Measurements from ENCODE around the gene RASSF6. TPM values are rescaled to one million over a fixed set of nuclear protein-coding genes. Genes with fewer than 3 reads are reported as not detected.
"Not testable (repeated sequence)": the region's sequence is repeated elsewhere in the genome, so short reads cannot be mapped to it uniquely, and the experiment has no call there.

RASSF6 gene
- total RNA-seq, 1 experiment from 2014 or later: 0.07 TPM

GRCh38 chr4:73585345-73585744 lies 34.9 kb downstream of the RASSF6 start:
- no peak for DNase-seq (ENCODE audit: extremely low read depth, low read depth)

DNA sequence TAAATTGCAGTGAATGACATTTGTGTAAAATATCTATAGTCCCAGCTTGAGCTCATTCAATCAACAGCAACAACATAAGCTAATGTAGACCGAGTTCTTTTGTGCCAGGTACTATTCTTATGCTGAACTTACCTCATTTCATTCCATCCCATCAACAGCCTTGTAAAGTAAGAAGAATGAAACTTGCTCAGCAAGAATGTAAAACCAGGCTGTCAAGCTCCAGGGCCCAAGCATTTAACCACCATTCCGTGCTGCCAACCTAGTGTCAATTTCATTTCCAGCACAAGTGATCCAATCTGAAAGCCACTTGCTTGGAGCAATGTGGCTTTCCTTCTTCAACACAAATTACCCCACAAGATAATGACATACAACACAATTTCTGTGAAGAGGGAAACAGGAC lies 36.6 kb downstream of the RASSF6 start:
- no peak for DNase-seq (ENCODE audit: extremely low read depth, low read depth)

GRCh38 chr4:73577371-73577770 lies 42.9 kb downstream of the RASSF6 start:
- no peak for DNase-seq (ENCODE audit: extremely low read depth, low read depth)

- DNase-seq (ENCODE audit: extremely low read depth, low read depth): no peak
Measured at GRCh38 chr4:73576381-73576780, 43.9 kb downstream of the RASSF6 start.

- DNase-seq (ENCODE audit: extremely low read depth, low read depth): no peak
Measured at GRCh38 chr4:73575660-73576059, 44.6 kb downstream of the RASSF6 start.

GRCh38 chr4:73573794-73574528 lies 46.3 kb downstream of the RASSF6 start:
- peak; percentile 68 for DNase-seq (ENCODE audit: extremely low read depth, low read depth)

DNA sequence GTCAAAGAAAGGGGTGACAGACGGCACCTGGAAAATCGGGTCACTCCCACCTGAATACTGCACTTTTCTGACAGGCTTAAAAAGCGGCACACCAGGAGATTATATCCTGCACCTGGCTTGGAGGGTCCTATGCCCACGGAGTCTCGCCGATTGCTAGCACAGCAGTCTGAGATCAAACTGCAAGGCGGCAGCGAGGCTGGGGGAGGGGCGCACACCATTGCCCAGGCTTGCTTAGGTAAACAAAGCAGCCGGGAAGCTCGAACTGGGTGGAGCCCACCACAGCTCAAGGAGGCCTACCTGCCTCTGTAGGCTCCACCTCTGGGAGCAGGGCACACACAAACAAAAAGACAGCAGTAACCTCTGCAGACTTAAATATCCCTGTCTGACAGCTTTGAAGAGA lies 69.4 kb downstream of the RASSF6 start:
- DNase-seq (ENCODE audit: extremely low read depth, low read depth): not testable (repeated sequence)

DNA sequence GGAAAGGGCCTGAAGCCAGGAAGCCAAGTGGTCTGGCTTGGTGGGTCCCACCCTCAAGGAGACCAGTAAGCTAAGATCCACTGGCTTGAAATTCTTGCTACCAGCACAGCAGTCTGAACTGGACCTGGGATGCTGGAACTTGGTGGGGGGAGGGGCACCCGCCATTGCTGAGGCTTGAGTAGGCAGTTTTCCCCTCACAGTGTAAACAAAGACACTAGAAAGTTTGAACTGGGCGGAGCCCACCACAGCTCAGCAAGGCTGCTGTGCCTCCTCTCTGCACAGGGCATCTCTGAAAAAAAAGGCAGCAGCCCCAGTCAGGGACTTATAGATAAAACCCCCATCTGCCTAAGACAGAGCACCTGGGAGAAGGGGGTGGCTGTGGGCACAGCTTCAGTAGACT lies 75.6 kb downstream of the RASSF6 start:
- no peak for DNase-seq (ENCODE audit: extremely low read depth, low read depth)

DNA sequence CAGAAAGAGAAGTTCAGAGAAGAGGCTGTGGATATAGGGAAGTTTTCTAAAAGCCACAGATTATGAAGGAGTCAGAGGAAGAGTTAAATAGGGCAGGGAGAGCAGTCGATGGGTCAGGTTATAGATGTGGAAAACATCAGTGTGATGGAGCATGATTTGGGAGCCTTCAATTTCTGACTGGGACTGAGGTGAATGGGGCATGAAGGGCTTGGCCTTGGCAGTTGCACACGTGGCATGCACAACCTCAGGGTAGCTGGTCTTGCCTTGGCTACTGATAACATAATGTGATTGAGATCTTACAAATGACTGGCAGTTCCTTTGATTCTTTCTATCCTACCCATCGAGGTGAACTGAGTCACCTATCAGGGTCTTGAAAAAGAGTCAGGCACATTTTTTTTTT lies 79.0 kb downstream of the RASSF6 start:
- no peak for DNase-seq (ENCODE audit: extremely low read depth, low read depth)

GRCh38 chr4:73540826-73541225 lies 79.4 kb downstream of the RASSF6 start:
- no peak for DNase-seq (ENCODE audit: extremely low read depth, low read depth)

- DNase-seq (ENCODE audit: extremely low read depth, low read depth): no peak
Measured at GRCh38 chr4:73539386-73539785, 80.8 kb downstream of the RASSF6 start.

- no peak for DNase-seq (ENCODE audit: extremely low read depth, low read depth)
Measured at GRCh38 chr4:73538162-73538561, 82.1 kb downstream of the RASSF6 start.

GRCh38 chr4:73533515-73534422 lies 86.5 kb downstream of the RASSF6 start:
- no peak for DNase-seq (ENCODE audit: extremely low read depth, low read depth)

- DNase-seq (ENCODE audit: extremely low read depth, low read depth): no peak
Measured at GRCh38 chr4:73528171-73528570, 92.1 kb downstream of the RASSF6 start.

DNA sequence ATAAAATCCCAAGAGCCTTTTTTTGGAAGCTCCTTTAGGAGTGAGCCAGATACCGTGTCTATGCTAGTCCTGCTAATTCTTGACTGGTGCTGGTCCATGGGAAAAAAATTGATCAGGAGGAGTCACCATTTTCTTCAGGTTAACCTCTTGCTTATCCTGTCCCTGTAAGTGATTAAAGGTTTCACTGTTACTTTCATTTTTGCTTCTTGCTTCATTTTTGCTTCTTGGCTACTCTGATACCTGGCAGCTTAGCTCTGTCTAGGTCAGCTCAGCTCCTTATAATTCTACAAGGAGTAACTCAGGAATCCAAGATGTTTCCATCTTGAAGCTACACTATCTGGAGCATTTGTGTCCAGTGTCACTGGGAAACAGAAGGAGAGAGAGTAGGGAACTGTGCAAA lies 93.0 kb downstream of the RASSF6 start:
- DNase-seq (ENCODE audit: extremely low read depth, low read depth): no peak

DNA sequence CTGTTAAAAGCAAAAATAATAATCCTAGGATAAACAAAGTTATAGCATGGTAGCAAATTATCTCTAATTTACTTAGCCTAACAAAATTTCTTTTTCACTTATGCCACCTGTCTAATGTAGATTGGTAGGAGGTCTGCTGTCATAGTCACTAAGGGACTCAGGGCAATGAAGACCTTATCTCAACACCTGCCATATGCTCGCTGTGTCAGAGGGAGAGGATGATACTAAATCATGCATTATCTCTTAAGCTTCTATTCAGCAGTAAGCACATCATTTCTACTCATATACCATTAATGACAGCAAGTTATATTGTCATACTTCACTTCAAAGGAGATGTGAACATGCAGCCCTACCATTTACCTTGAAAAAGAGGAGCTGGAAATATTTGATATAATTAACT lies 94.6 kb downstream of the RASSF6 start:
- no peak for DNase-seq (ENCODE audit: extremely low read depth, low read depth)

DNA sequence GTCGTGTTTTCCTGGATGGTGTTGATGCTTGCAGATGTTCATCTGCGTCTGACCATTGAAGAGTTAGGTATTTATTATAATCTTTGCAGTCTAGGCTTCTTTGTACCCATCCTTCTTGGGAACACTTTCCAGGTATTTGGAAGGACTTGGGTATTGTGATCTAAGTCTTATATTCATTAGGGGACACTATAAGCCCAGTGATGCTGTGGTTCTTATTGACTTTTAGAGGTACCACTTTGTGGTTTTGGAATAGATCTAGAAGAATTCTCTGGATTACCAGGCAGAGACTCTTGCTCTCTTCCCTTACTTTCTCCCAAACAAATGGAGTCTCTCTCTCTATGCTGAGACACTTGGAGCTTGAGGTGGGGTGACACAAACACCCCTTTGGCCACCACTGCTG lies 97.1 kb downstream of the RASSF6 start:
- DNase-seq (ENCODE audit: extremely low read depth, low read depth): no peak

Small RNAs within 50 kb of the gene (small RNA-seq; reads per million reads assigned to genes)
- 0 reads per million in 2 experiments for gene AC074250.1

Other genes starting within 250 kb of the RASSF6 start
- gene ALB, start 216.1 kb downstream of the RASSF6 start, total RNA-seq (2014; rRNA removed; shearing (Covaris generic)): not detected in 2 replicates
- 0.25 TPM in 1 of 2 replicates, not detected in the other for gene AFP, start 184.2 kb downstream of the RASSF6 start, total RNA-seq (2014; rRNA removed; shearing (Covaris generic))
- gene AFM, start 138.7 kb downstream of the RASSF6 start, total RNA-seq (2014; rRNA removed; shearing (Covaris generic)): not detected in 2 replicates
- 1,552 and 1,559 TPM in 2 replicates for gene CXCL8, start 120.1 kb upstream of the RASSF6 start, total RNA-seq (2014; rRNA removed; shearing (Covaris generic))
- not detected in 2 replicates for gene CXCL6, start 216.2 kb upstream of the RASSF6 start, total RNA-seq (2014; rRNA removed; shearing (Covaris generic))
- 0.27 TPM in 1 of 2 replicates, not detected in the other for gene PF4V1, start 232.9 kb upstream of the RASSF6 start, total RNA-seq (2014; rRNA removed; shearing (Covaris generic))
- 507 and 527 TPM in 2 replicates for gene CXCL1, start 249.0 kb upstream of the RASSF6 start, total RNA-seq (2014; rRNA removed; shearing (Covaris generic))

Data from NCI-H460 (cell line).